SK-N-MC (cell line): Measurements from ENCODE around the gene NETO1.

Experiments used
- EZH2 ChIP-seq: fragments of 200-600 bp; sonication (generic); IDR thresholded peaks from one replicate; pipeline ENCODE4 v1.6.1; 2017; ENCODE audit warnings: antibody characterized with exemption
- FOXP2 ChIP-seq: optimal IDR thresholded peaks from 2 replicates; pipeline ENCODE3; 2011; ENCODE audit warnings: mild to moderate bottlenecking, moderate library complexity; ENCODE audit not compliant: insufficient read depth; ENCODE audit errors: extremely low read length, control extremely low read depth
- POLR2AphosphoS5 ChIP-seq: IDR thresholded peaks from 2 replicates; pipeline ENCODE4 v1.6.1; 2012; ENCODE audit warnings: mild to moderate bottlenecking, low read depth, low read length, borderline replicate concordance

- TF ChIP-seq FOXP2 (no peak), EZH2 (no peak), POLR2AphosphoS5 (no peak)
Observed at GRCh38 chr18:72822202-72822601, 45.6 kb downstream of the NETO1 start.
